Measurements from ENCODE around the gene VSTM2B. TPM values are rescaled to one million over a fixed set of nuclear protein-coding genes. Genes with fewer than 3 reads are reported as not detected.

The VSTM2B gene
- total RNA-seq, 1 experiment from 2014 or later: not detected

GRCh38 chr19:29569038-29569911 lies 43.5 kb downstream of the VSTM2B start:
- no peak for DNase-seq (ENCODE audit: low read depth, low spot score)
- intact Hi-C loops (cut with micrococcal nuclease; ENCODE audit: unreplicated experiment): no loop called here
- ATAC-seq: no peak
- Histone ChIP-seq H3K27me3 (ENCODE audit: control insufficient read depth, insufficient read depth, low read length) (peaks cover 22% of the 10 kb centered on the region), H3K27ac (ENCODE audit: low read length) (no peak overlapping the region), H3K4me1 (ENCODE audit: control insufficient read depth, insufficient read depth, low read length) (no peaks in the 10 kb centered on the region), H3K9me3 (ENCODE audit: control insufficient read depth, insufficient read depth, low read depth, low read length) (no peaks in the 10 kb centered on the region), H3K4me3 (ENCODE audit: low read depth in 2 of 2, low read length in 2 of 2) (no peak overlapping the region), H3K36me3 (ENCODE audit: control insufficient read depth, insufficient read depth, low read length) (no peaks in the 10 kb centered on the region)
- TF ChIP-seq REST (IDR thresholded peaks at IDR 0.05; ENCODE audit: insufficient read depth in 1 of 2, low read depth in 2 of 2, low read length in 1 of 2): no peak
- ChIA-PET POLR2A (no interaction called here), CTCF (no interaction called here)
- BruUV-seq (replicated peaks): no TSS peak
- in situ Hi-C loops (cut with HindIII; ENCODE audit: low pct_unique_long_range_greater_than_20kb, low sequenced_read_pairs): no loop called here

- BruUV-seq (replicated peaks): no TSS peak
- ATAC-seq: no peak
- peaks cover 36% of the 10 kb centered on the region for H3K27me3 ChIP-seq (ENCODE audit: control insufficient read depth, insufficient read depth, low read length)
- TF ChIP-seq POLR2AphosphoS5 (IDR thresholded peaks at IDR 0.05; ENCODE audit: low read depth, low read length): no peak
- TF ChIP-seq CTCF (IDR thresholded peaks at IDR 0.05): no peak
- TF ChIP-seq SIN3A (IDR thresholded peaks at IDR 0.05; ENCODE audit: borderline replicate concordance, insufficient read depth, low read depth, low read length): no peak
- no peak for TF ChIP-seq TCF7L2 (IDR thresholded peaks at IDR 0.05; ENCODE audit: low read depth, low read length)
- TF ChIP-seq REST (IDR thresholded peaks at IDR 0.05; ENCODE audit: insufficient read depth in 1 of 2, low read depth in 2 of 2, low read length in 1 of 2): no peak
- intact Hi-C loops (cut with micrococcal nuclease; ENCODE audit: unreplicated experiment) (no loop called here), in situ Hi-C loops (cut with HindIII; ENCODE audit: low pct_unique_long_range_greater_than_20kb, low sequenced_read_pairs) (no loop called here)
- H3K4me3 ChIP-seq (ENCODE audit: low read depth in 2 of 2, low read length in 2 of 2): no peak overlapping the region
- H3K27ac ChIP-seq (ENCODE audit: low read length): no peak overlapping the region
- ChIA-PET CTCF (no interaction called here), POLR2A (no interaction called here)
- DNase-seq (ENCODE audit: low read depth, low spot score): no peak
- no peaks in the 10 kb centered on the region for H3K9me3 ChIP-seq (ENCODE audit: control insufficient read depth, insufficient read depth, low read depth, low read length)
- H3K4me1 ChIP-seq (ENCODE audit: control insufficient read depth, insufficient read depth, low read length): no peaks in the 10 kb centered on the region
- H3K36me3 ChIP-seq (ENCODE audit: control insufficient read depth, insufficient read depth, low read length): no peaks in the 10 kb centered on the region
Observed at GRCh38 chr19:29571181-29571580, 45.4 kb downstream of the VSTM2B start.
